HL-60 (cell line): ENCODE measurements around the gene FLNB.

Source experiments
- DNase-seq, 2 experiments: peaks; one replicate each; pipeline ENCODE4 v3.0.0-alpha.2; 2010 to 2020; ENCODE audit warnings: low read depth in 1 of 2, low spot score in 1 of 2
- H3K27ac ChIP-seq: fragments of 250-450 bp; sonication (Bioruptor Pico); replicated peaks from 2 replicates; pipeline ENCODE4 v1.5.1; 2020; ENCODE audit warnings: mild to moderate bottlenecking, moderate library complexity
- H3K27me3 ChIP-seq: fragments of 250-450 bp; sonication (Bioruptor Pico); 2 replicates; pipeline ENCODE4 v1.5.1; 2021; ENCODE audit warnings: mild to moderate bottlenecking, moderate library complexity; ENCODE audit not compliant: insufficient read depth, poor library complexity, severe bottlenecking
- H3K4me3 ChIP-seq: replicated peaks from 2 replicates; pipeline ENCODE4 v1.5.1; 2011; ENCODE audit warnings: mild to moderate bottlenecking, control low read depth, low read length; ENCODE audit not compliant: insufficient read depth
- CTCF ChIP-seq: IDR thresholded peaks from one replicate; pipeline ENCODE4 v1.5.1; 2011; ENCODE audit warnings: low read length, control low read depth, inconsistent platforms; ENCODE audit not compliant: insufficient read depth
- GABPA ChIP-seq: IDR thresholded peaks from 2 replicates; pipeline ENCODE4 v1.6.1; 2012; ENCODE audit warnings: low read depth
- POLR2AphosphoS5 ChIP-seq: IDR thresholded peaks from 2 replicates; pipeline ENCODE4 v1.6.1; 2012; ENCODE audit warnings: low read depth
- REST ChIP-seq: IDR thresholded peaks from 2 replicates; pipeline ENCODE4 v1.6.1; 2012; ENCODE audit warnings: low read depth; ENCODE audit not compliant: insufficient replicate concordance
- SPI1 ChIP-seq: IDR thresholded peaks from 2 replicates; pipeline ENCODE4 v1.6.1; 2012; ENCODE audit warnings: low read depth, mild to moderate bottlenecking, borderline replicate concordance

The FLNB gene

GRCh38 chr3:58106061-58106460 lies 97.8 kb downstream of the FLNB start:
- DNase-seq = no peak
- TF ChIP-seq SPI1 = no peak
- no peak for TF ChIP-seq POLR2AphosphoS5
- TF ChIP-seq GABPA = no peak
- no peak for TF ChIP-seq CTCF
- no peak for TF ChIP-seq REST
- Histone ChIP-seq H3K27ac (no peak overlapping the region), H3K27me3 (no peaks in the 10 kb centered on the region), H3K4me3 (no peak overlapping the region)

GRCh38 chr3:58106640-58107039 lies 98.4 kb downstream of the FLNB start:
- no peak overlapping the region for H3K27ac ChIP-seq
- no peak overlapping the region for H3K4me3 ChIP-seq
- no peak for DNase-seq
- TF ChIP-seq GABPA = no peak
- TF ChIP-seq CTCF = no peak
- no peak for TF ChIP-seq REST
- TF ChIP-seq POLR2AphosphoS5 = no peak
- no peak for TF ChIP-seq SPI1
- H3K27me3 ChIP-seq = no peaks in the 10 kb centered on the region

GRCh38 chr3:58107597-58107996 lies 99.4 kb downstream of the FLNB start:
- TF ChIP-seq GABPA (no peak), POLR2AphosphoS5 (no peak), SPI1 (no peak), CTCF (no peak), REST (no peak)
- Histone ChIP-seq H3K4me3 (no peak overlapping the region), H3K27me3 (no peaks in the 10 kb centered on the region), H3K27ac (no peak overlapping the region)
- no peak for DNase-seq
